ENCODE data around the gene C1QTNF8. TPM values are rescaled to one million over a fixed set of nuclear protein-coding genes. Genes with fewer than 3 reads are reported as not detected.

Gene C1QTNF8
- total and polyA plus RNA-seq, 2 of the 13 experiments (the other 11 are each of a cell fraction or from before 2014, with no cell fraction given), result 0.09 TPM; not detected in 1

GRCh38 chr16:1105888-1106620 is 10.0 kb upstream of the C1QTNF8 start (continued):
- TF ChIP-seq, protein P1, sequence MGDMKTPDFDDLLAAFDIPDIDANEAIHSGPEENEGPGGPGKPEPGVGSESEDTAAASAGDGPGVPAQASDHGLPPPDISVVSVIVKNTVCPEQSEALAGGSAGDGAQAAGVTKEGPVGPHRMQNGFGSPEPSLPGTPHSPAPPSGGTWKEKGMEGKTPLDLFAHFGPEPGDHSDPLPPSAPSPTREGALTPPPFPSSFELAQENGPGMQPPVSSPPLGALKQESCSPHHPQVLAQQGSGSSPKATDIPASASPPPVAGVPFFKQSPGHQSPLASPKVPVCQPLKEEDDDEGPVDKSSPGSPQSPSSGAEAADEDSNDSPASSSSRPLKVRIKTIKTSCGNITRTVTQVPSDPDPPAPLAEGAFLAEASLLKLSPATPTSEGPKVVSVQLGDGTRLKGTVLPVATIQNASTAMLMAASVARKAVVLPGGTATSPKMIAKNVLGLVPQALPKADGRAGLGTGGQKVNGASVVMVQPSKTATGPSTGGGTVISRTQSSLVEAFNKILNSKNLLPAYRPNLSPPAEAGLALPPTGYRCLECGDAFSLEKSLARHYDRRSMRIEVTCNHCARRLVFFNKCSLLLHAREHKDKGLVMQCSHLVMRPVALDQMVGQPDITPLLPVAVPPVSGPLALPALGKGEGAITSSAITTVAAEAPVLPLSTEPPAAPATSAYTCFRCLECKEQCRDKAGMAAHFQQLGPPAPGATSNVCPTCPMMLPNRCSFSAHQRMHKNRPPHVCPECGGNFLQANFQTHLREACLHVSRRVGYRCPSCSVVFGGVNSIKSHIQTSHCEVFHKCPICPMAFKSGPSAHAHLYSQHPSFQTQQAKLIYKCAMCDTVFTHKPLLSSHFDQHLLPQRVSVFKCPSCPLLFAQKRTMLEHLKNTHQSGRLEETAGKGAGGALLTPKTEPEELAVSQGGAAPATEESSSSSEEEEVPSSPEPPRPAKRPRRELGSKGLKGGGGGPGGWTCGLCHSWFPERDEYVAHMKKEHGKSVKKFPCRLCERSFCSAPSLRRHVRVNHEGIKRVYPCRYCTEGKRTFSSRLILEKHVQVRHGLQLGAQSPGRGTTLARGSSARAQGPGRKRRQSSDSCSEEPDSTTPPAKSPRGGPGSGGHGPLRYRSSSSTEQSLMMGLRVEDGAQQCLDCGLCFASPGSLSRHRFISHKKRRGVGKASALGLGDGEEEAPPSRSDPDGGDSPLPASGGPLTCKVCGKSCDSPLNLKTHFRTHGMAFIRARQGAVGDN (CRISPR knock-in tag; IDR thresholded peaks at IDR 0.05), result peak; percentile 33
- 0 out of 2 replicates have a peak, but pooled peaks have one; percentile 44 for TF ChIP-seq KDM4B (CRISPR knock-in tag; IDR thresholded peaks at IDR 0.05)
- TF ChIP-seq EZH2 (conservative IDR thresholded peaks at IDR 0.05; ENCODE audit: low read depth, low read length), result no peak
- TF ChIP-seq EHMT2 (IDR thresholded peaks at IDR 0.05; ENCODE audit: borderline replicate concordance, low read depth, low read length), result no peak
- 0 out of 2 replicates have a peak, but pooled peaks have one; percentile 38 for TF ChIP-seq SPEN (CRISPR knock-in tag; IDR thresholded peaks at IDR 0.05; ENCODE audit: low read depth)
- TF ChIP-seq ARNT2 (CRISPR knock-in tag; IDR thresholded peaks at IDR 0.05; ENCODE audit: low read depth), result no peak
- no peak for TF ChIP-seq NR2F6 (IDR thresholded peaks at IDR 0.05)
- TF ChIP-seq NR2F6 (CRISPR knock-in tag; IDR thresholded peaks at IDR 0.05), result peak; percentile 37; the same call in 1 of the 2 replicates
- peak; percentile 30; the same call in 1 of the 2 replicates for TF ChIP-seq FOXO1 (CRISPR knock-in tag; IDR thresholded peaks at IDR 0.05)
- no peak for TF ChIP-seq ZNF33B (CRISPR knock-in tag; IDR thresholded peaks at IDR 0.05)
- no peak for TF ChIP-seq NR2F2 (IDR thresholded peaks at IDR 0.05; ENCODE audit: borderline replicate concordance, low read depth)
- TF ChIP-seq U2AF2 (IDR thresholded peaks at IDR 0.05; ENCODE audit: low read depth, low read length), result no peak
- TF ChIP-seq EED (CRISPR knock-in tag; IDR thresholded peaks at IDR 0.05), result no peak
- peak; percentile 89 for TF ChIP-seq HNRNPK (IDR thresholded peaks at IDR 0.05; ENCODE audit: low read depth, low read length, poor library complexity, severe bottlenecking)
- TF ChIP-seq KDM5B (CRISPR knock-in tag; IDR thresholded peaks at IDR 0.05; ENCODE audit: borderline replicate concordance), result 0 out of 2 replicates have a peak, but pooled peaks have one; percentile 29
- TF ChIP-seq SP5 (CRISPR knock-in tag; IDR thresholded peaks at IDR 0.05; ENCODE audit: borderline replicate concordance, low read depth), result no peak
- TF ChIP-seq ZNF782 (CRISPR knock-in tag; IDR thresholded peaks at IDR 0.05; ENCODE audit: borderline replicate concordance), result no peak
- no peak for TF ChIP-seq NRL (CRISPR knock-in tag; IDR thresholded peaks at IDR 0.05; ENCODE audit: borderline replicate concordance)
- TF ChIP-seq ZSCAN29 (CRISPR knock-in tag; conservative IDR thresholded peaks at IDR 0.05), result no peak
